Stimulated activated CD4-positive, alpha-beta T cell treated with anti-CD3 and anti-CD28 coated beads, Interleukin-1b, Interleukin-23, amount 100 ng/mL, for 4 hours (primary cell): ENCODE results near the gene COQ10A.

Experiments
- DNase-seq, 2 donors: peaks; one replicate each; pipeline ENCODE4 v3.0.0-alpha.2; 2020; ENCODE audit warnings: low read depth in 2 of 2

Gene COQ10A

DNA sequence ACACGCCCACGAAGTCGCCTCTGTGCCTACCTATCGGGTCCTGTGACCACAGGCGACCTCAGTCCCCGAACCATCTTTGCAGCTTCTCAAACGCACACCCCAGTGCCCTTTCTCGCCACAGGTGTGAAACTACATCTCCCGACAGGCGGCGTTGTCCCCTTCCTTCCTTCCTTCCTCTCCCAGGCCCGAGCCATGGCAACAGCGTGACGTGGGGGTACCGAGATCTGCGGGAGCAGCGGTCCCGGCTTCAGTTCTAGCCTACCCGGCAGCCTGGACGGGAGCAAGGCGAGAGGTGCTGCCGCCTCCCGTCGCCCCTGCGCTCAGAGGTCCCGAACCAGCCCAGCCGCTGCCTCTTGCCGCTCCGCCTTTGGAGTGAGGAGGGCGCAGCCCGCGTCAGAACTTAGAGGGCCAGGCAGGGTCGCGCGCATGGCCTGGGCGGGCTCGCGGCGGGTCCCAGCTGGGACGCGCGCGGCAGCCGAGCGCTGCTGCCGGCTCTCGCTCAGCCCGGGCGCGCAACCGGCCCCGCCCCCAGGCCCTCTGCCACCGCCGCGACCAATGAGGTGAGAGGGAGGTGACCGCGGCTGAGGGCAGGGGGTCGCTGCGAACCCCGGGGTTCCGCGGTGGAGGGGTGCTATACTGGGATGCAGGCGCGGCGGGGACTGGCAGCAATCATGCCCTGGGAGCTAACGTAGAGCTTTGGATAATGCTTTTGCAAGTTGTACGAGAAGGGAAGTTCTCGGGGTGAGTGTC is at the start of gene COQ10A:
Gene COQ10A (plus strand): TSS at position 250 of the 750 bp plus-strand sequence. CDS start 177 bp downstream, at position 427.
- peak; percentile 71 to 77 for DNase-seq

DNA sequence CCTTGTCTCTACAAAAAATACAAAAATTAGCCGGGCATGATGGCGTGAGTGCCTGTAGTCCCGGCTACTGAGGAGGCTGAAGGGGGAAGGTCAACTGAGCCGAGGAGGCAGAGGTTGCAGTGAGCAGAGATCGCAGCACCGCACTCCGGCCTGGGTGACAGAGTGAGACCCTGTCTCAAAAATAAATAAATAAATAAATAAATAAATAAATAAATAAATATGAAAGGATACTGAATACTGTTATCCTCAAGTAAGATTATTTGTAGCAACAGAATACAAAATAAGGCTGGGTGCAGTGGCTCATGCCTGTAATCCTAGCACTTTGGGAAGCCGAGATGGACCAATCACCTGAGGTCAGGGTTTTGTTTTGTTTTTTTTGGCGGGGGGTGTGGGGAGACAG is 46.9 kb upstream of the COQ10A start:
- no peak for DNase-seq

DNA sequence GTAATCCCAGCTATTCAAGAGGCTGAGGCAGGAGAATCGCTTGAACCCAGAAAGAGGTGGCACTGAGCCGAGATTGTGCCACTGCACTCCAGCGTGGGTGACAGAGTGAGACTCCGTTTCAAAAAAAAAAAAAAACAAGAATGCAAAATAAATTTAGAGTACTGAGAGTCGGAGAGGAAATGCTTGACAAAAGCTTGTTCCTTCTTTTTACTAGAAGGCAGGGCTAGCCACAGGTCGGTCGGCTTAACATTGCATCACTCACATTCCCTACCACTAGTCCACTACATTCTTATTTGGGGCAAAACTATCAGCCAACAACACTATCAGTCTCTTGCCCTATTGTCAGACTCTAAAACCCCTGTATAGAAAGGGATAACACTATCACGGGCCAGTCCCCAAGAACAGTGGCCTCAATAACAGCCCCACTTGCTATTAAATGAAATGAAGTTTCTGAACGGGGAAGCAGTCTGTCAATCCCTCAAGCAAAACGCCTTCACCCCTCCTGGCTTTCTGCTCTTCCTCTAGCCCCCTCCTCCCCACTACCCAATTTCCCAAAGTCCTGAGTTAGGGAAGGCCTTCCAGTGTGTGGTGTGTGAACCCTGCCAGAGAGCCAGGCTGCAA is 46.0 kb upstream of the COQ10A start:
- DNase-seq = no peak

DNA sequence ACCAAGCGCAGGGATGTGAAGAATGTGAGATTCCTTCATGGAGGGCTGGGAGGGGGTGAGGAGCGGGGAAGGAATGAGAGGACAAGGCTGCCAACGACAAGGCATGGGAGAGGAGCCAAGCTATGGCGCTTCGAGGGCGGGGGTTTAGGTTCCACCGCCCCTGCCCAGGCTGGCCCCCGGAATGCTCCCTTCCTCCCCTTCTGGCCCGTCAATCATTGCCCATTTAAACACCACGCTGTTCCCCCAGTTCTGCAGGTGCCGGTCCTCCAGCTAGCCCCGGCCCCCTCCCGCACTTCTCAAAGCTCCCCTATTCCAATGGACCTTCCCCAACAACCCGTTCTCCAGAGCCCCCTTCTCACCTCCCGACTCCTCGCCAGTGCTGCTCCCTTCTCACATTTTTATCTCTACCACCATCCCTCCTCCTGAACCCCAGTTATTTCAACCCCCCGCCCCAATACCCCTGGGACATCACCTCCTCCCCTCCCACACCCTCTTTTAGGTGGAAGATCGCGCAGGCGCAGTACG is 45.4 kb upstream of the COQ10A start:
- no peak for DNase-seq

DNA sequence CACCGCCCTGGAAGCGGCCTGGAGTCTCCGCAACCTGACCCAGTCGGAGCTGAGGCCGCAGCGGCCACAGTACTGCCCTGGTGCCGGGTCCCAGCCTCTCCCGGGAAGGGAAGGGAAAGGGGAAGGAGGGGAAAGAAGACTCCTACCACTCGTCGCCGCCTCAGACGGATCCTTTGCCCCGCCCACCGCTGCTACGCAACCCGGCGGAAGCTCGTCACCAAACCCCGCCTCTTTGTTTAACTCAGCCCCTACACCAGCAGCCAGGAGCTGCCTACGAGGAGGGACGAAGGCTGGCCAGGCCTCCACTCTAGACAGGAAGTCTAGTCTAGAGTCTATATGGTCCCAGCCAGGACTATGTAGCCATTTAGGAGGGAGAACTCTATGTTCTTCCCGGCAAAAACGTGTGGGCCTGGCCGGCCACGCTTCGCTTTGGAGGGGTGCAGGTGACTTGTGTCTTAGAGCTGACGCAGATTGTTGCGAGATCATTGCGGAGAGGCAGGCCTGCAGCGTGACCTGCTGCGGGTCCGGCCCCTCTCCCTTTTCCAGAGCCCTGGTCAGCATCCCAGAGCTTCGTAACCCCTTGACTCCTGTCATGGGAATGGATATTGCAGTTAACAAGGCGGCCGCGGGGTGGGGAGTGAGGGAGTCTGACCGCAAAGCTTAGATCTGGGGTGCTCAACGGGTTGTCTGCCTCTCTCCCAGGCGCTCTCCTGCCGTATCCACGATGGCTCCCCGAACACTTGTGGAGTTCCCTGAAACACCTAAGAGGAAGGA is 44.8 kb upstream of the COQ10A start, which contains the start of gene RNF41:
Gene RNF41 (minus strand): TSS at position 166 of the 774 bp plus-strand sequence. CDS start 7,875 bp downstream, outside the sequence.
- DNase-seq = peak; percentile 87 to 88

DNA sequence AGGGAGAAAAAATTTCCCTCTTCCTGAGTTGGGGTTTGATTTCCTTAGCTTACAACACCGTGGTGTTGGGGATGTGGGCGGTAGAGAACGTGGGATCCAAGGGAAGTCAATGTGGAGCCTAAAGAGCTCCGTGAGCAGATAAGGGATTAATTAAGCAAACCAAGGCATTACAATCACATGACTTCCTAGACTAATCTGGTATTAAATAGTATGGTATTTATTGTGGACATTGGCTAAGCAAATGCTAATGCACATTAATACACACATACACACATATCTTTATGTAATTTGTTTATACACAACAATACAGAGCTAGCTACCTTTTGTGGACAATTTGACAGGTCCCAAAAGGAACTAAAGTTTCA is 44.2 kb upstream of the COQ10A start:
- DNase-seq = no peak

DNA sequence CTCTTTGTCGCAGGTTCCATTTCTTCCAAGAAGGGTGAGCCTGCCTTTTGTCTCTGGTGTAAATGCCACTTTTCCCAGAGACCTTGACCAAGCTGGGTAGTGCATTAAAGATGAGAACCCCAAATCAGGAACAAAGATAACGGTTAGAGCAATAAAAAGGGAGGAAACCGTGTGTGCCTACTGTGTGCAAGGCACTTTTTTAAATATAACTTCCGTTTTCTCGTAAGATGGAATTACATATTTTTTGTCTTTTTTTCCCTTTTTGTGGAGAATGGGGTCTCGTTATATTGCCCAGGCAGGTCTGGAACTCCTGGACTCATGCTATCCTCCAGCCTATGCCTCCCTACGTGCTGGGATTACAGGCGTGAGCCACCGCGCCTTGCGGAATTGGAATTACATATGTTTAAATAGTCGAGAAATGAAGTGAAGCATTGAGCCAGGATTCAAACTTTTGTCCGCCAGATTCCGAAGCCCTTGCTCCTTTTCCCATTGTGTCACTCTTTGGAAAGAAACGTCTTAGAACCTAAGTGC is 43.1 kb upstream of the COQ10A start:
- no peak for DNase-seq

DNA sequence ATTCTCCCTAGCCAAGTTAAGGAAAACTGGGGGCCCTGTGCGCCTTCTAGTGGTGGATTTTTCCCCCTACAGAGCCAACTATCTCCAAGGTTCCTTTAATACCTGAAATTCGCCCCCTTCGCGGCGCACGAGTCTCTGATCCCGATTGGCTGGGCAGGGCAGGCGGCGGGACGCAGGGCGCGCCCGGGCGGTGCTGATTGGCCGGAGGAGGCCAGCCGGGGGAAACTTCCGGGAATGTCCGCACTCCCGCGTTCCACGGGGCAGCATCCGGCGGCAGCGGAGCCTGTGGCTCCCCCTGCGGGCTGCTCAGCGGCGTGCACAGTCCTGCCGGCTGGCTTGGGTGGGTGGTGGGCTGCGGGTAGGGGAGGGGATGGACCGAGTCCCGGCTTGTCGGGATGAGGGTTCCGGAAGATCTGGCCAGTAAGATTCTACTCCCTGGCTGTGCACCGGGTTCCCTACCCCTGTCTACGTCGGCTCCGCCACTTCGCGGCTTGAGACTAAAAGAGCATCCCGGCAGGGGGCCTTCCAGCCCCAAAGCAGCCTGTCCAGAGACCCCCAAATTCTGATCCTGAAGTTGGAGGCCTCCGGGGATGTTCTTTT is 42.5 kb upstream of the COQ10A start, which contains the start of gene NABP2:
Gene NABP2 (plus strand): TSS at position 241 of the 600 bp plus-strand sequence. CDS start 515 bp downstream, outside the sequence.
- DNase-seq = peak; percentile 80 to 91

DNA sequence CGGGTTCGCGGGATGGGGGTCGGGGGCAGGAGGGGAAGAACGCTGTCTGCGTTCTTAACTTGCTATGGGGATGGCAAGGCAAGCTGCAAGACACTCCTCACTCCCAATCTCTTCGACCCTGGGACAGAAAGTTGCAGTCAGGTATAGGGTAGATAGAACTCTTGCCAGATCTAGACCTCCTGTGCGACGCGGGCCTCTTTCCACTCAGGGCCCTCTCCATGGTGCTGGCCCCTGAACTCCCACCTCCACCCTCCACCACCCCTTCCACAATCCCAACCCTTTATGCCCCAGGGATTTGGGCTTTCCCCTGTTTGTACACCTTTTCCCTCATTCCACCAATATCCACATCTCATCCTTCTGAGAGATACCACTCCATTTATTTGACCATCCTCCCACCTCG is 41.8 kb upstream of the COQ10A start:
- DNase-seq = no peak

DNA sequence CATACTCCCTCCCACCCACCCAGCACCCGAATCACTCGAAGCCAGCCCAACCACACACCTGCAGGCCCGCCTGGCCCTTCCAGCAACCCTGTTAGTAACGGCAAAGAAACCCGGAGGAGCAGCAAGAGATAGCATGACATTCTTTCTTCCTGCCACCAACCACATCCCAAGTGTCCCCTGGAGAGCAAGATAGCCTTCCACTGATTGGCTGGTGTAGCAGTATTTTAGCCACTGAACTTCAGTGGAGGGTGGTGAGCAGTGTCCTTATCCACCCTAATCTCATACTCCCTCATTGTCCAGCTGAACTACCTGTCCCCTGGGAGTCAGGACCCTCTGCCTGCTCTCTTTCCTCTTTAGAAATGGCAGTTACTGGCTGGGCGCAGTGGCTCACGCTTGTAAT is 37.7 kb upstream of the COQ10A start:
- no peak for DNase-seq

DNA sequence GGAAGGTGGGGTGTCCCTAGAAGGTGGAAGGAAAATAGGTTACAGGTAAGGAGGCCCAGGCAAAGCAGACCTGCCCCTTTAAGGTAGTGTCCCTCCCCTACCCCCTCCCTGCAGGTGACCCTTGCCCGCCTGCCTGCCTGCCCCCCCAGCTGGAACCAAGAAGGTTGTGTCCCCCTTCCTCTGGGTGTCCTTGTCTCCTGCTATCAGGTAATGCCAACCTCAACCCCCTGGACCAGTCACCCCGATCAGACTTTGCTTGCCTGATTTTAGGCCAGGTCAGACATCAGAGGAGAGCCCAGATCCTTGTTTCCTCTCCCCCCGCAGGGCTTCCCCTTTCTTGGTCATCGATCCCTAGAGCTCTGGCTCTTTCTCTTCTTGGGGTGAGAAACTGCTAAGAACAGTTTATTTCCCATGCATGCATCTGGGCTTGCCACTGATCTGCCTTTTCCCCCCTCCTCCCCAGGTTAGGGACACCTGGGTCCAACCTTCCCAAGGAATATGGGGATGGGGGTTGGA is 36.8 kb upstream of the COQ10A start, which contains the start of gene SLC39A5:
Gene SLC39A5 (plus strand): TSS at position 136 of the 516 bp plus-strand sequence. CDS start 1,224 bp downstream, outside the sequence.
- DNase-seq = no peak

DNA sequence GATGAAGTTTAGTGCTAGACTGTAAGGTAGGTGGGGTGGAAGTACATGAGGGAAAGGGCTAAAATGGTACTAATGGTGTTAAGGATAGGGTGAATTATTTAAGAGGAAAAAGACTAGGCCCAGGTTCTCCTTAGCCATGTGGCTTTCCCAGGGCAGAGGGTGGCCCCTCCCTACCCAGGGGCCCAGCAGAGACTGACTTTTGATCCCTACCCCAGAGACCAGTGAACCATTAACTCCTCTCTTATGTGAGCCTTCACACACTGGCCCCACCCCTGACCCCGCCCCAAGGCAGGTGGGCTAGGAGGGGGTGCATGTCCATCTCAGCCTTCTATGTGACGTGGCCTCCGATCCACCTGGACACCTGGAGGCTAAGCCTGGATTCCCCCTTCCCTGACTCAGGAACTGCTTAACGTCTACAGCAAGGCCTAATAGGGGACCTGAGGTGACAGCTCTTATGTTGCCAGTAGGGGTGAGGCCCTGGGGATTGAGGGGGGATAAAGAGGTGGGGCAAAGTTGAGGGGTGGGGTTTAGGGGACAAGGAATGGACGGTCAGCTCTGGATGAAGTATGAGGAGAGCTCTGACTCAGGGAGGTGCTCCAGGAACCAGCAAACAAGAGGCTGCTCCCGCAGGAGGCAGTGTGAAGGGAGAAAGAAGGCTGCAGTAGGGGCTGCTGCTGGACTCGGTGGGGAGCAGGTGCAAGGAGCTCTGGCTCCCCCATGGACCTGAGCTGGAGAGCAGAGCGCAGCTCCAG is 36.1 kb upstream of the COQ10A start:
- DNase-seq = no peak

DNA sequence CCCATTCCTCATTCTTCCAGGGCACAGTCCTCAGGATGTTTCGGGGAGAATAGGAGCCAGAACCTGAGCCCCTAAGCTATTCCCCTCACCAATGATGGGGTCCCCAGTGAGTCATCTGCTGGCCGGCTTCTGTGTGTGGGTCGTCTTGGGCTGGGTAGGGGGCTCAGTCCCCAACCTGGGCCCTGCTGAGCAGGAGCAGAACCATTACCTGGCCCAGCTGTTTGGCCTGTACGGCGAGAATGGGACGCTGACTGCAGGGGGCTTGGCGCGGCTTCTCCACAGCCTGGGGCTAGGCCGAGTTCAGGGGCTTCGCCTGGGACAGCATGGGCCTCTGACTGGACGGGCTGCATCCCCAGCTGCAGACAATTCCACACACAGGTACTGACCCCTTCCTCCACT is 35.6 kb upstream of the COQ10A start:
- DNase-seq = no peak

DNA sequence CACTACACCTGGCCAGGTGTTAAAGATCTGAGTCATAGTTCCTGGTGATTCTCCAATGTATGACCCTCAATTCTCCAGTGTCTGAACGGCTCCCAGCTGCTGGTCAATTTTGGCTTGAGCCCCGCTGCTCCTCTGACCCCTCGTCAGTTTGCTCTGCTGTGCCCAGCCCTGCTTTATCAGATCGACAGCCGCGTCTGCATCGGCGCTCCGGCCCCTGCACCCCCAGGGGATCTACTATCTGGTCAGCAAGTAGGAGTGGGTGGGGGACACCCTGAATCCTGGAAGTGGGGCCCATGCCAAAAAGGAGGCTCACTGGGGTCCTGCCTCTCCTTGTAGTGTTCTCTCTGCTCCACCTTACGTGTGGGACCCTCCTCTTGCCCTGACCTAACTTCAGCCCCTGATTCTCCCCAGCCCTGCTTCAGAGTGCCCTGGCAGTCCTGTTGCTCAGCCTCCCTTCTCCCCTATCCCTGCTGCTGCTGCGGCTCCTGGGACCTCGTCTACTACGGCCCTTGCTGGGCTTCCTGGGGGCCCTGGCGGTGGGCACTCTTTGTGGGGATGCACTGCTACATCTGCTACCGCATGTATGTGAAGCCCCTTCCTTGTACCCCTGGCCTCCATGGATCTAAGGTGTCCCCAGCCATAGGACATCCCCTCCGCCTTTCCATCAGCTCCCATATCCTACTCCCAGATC is 31.9 kb upstream of the COQ10A start:
- no peak for DNase-seq

DNA sequence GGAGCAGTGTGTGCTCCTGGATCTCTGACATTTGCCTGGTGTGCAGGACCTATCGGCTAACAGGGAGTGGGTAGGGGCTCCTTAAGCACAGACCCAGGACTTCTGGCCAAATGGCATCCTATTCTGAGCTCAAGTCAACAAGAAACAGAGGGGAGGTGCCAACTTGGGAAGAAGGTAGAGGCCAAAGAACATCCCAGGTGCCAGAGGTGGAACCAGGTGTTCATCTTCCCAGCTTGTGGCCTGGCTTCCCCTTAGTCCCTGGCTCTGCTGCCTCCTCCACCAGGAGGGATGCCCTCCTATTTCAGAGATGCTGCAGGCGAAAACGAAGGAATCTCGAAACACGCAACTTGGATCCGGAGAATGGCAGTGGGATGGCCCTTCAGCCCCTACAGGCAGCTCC is 30.7 kb upstream of the COQ10A start:
- DNase-seq = no peak

DNA sequence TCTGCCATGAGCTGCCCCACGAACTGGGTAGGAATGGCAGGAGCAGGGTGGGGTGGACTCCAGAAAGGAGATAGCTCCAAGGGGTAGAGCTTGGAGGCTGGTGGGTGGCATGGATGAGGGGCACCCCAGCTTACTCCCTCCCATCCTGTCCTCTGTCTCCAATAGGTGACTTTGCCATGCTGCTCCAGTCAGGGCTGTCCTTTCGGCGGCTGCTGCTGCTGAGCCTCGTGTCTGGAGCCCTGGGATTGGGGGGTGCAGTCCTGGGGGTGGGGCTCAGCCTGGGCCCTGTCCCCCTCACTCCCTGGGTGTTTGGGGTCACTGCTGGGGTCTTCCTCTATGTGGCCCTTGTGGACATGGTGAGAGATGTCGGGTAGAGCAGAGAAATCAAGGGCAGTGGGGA is 29.8 kb upstream of the COQ10A start:
- DNase-seq = no peak

DNA sequence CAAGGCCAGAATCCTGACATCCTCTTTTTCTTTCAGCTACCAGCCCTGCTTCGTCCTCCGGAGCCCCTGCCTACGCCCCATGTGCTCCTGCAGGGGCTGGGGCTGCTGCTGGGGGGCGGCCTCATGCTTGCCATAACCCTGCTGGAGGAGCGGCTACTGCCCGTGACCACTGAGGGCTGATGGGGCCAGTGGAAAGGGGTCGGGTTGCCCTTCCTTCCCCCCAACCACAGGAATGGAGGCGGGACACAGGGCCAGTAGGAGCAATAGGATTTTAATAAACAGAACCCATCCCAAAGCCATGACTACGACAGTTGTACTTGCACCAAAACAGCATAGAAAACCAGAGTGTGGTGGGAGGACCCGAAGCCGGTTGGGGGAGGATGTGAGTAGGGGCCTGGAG is 29.2 kb upstream of the COQ10A start:
- DNase-seq = no peak

DNA sequence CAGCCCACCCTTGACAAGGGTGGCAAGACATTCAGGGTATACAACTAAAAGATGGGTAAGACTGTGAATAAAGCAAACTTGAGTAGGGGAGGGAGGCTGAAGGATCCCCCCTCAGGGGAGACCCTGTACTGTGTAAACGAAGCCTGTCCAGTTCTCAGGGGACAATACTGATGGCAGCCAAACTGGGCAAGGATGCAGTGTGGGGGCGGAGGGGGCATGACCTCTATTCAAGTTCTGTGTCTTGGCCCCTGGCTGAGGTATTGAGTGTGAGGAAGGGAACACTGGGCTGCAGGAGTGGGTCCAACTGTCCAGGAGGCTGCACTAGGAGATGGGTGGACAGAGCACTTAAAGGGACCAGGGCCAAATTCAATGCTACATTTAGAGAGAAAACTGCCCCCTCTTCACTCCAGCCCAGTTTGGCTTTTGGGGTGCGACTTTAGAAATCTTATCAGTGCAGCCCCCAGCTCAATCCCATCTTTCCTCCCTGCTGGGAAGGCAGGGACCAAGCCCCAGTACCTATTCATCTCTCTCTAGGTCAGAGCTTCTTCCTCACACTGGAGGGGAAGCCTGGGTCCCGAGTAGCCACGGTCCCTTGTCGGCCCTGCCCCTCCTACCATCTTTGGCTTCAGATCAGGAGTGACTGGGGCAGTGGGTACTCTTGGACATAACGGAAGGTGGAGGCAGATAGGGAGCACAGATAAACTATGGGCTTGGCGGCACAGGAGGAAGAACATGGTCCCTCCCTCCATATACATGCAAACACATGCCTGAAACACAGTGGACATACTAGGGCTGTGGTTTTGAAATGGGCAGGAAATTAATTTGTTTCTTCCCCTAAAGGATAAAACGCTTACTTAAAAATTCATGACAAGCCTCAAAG is 25.1 kb upstream of the COQ10A start:
- no peak for DNase-seq

DNA sequence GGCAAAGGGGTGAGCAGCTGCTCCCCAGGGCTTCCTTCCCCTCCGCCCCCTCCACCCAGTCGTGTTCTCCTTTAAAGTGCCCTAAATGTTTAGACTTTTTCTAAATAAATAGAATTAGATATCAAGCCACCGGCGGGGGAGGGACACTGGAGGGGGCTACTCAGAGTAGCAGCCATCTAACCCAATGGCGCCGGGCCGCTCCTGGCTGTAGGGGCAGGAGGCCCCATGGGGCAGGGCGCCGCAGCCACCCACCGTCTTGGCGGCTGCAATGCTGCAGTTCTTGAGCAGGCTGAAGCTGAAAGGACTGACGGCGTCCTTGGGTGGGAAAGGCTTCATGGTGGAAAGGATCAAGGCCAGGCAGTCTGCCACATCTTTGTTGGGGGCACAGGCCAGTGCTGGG is 23.8 kb upstream of the COQ10A start:
- no peak for DNase-seq
